Measurements from ENCODE around the gene OXCT2.

OXCT2 gene

DNA sequence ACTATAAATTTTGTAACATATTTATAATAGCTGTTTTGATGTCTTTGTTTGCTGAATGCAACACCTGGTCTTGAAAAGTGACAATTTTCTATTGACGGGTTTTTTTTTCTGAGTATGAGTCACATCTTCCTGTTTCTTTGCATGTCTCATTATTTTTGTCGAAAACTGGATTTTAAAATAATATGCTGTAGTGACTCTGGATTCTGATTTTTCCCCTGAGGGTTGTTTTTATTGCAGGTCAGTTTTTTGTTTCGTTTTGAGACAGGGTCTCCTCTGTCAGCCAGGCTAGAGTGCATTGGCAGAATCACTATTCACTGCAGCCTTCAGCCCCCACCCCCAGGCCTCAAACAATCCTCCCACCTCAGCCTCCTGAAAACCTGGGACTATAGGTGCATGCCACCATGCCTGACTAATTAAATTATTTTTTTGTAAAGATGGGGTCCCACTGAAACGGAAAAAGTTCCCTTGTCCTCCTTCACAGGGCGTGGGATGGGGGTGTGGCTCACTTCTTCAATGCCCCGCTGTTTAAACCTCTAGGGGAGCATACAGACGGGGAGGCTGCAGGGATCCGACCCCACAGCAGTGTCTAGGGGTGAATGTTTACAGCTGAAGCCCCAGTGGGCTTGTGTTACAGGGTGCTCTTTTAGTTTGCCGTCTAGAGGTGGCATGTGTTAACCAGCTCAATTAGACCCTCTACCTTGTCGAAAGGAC, 43.8 kb downstream of the OXCT2 start:
- TF ChIP-seq, protein P1, sequence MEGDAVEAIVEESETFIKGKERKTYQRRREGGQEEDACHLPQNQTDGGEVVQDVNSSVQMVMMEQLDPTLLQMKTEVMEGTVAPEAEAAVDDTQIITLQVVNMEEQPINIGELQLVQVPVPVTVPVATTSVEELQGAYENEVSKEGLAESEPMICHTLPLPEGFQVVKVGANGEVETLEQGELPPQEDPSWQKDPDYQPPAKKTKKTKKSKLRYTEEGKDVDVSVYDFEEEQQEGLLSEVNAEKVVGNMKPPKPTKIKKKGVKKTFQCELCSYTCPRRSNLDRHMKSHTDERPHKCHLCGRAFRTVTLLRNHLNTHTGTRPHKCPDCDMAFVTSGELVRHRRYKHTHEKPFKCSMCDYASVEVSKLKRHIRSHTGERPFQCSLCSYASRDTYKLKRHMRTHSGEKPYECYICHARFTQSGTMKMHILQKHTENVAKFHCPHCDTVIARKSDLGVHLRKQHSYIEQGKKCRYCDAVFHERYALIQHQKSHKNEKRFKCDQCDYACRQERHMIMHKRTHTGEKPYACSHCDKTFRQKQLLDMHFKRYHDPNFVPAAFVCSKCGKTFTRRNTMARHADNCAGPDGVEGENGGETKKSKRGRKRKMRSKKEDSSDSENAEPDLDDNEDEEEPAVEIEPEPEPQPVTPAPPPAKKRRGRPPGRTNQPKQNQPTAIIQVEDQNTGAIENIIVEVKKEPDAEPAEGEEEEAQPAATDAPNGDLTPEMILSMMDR (IDR thresholded peaks at IDR 0.05; ENCODE audit: borderline replicate concordance, control extremely low read depth, extremely low read depth, insufficient read depth, missing control alignments): no peak
- in situ Hi-C loops (cut with MboI; ENCODE audit: low sequenced_read_pairs, unreplicated experiment): no loop called here
- peak; percentile 48 for DNase-seq (ENCODE audit: low spot score)

DNA sequence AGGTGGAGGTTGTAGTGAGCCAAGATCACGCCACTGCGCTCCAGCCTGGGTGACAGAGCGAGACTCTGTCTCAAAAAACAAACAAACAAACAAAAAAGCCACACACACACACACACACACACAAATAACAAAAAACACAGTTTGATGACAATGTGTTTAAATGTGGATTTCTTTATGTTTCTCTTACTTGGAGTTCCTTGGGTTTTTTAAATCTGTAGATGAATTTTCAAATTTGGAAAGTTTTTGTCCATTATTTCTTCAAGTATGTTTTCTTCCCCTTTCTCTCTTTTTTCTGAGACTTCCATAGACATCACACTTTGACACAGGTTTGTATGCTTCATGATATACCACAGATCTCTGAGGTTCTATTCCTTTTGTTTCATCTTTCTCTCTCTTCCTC, 44.5 kb downstream of the OXCT2 start:
- in situ Hi-C loops (cut with MboI; ENCODE audit: low sequenced_read_pairs, unreplicated experiment): no loop called here
- no peak for DNase-seq (ENCODE audit: low spot score)
- TF ChIP-seq, protein P1 (IDR thresholded peaks at IDR 0.05; ENCODE audit: borderline replicate concordance, control extremely low read depth, extremely low read depth, insufficient read depth, missing control alignments): no peak

DNA sequence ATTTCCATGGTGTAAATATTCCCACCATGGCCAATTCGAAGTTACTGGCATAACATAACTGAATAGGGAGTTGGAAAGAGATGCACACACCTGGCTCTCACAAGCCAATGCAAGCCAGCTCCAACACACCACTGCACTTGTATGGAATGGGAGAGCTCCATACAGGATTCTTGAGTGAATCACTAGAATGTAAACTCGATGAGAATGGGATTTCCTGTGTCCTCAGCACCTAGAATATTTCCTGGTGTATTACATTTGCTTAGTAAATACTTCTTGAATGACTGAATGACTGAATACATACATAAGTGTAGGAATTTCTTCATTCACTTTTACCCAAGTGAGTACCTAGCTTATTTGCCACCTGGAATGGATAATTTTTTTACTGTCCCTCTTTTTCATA, 48.7 kb downstream of the OXCT2 start:
- no peak for DNase-seq (ENCODE audit: low spot score)
- in situ Hi-C loops (cut with MboI; ENCODE audit: low sequenced_read_pairs, unreplicated experiment): loop anchor here (25.0 kb wide), 1 partner anchor 610 kb away; no protein-coding TSS in a partner anchor
- TF ChIP-seq, protein P1 (IDR thresholded peaks at IDR 0.05; ENCODE audit: borderline replicate concordance, control extremely low read depth, extremely low read depth, insufficient read depth, missing control alignments): no peak

DNA sequence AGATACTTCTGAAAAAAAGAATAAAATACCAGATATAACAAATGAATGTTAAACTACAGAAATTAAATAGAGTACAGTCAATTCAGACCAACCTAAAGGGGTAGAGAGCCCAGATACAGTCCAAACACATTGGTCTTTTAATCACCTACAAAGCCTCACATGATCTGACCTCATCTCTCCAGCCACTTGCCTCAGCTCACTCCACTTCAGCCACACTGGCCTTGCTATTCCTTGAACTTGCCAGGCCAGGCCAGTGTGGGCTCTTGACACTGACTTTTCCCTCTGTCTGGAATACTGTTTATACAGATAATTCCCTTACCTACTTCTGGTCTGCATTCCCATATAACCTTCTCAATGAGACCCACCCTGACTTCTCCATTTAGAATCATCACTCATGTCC, 49.5 kb downstream of the OXCT2 start:
- DNase-seq (ENCODE audit: low spot score): no peak
- in situ Hi-C loops (cut with MboI; ENCODE audit: low sequenced_read_pairs, unreplicated experiment): loop anchor here (25.0 kb wide), 1 partner anchor 609 kb away; no protein-coding TSS in a partner anchor
- TF ChIP-seq, protein P1 (IDR thresholded peaks at IDR 0.05; ENCODE audit: borderline replicate concordance, control extremely low read depth, extremely low read depth, insufficient read depth, missing control alignments): no peak

DNA sequence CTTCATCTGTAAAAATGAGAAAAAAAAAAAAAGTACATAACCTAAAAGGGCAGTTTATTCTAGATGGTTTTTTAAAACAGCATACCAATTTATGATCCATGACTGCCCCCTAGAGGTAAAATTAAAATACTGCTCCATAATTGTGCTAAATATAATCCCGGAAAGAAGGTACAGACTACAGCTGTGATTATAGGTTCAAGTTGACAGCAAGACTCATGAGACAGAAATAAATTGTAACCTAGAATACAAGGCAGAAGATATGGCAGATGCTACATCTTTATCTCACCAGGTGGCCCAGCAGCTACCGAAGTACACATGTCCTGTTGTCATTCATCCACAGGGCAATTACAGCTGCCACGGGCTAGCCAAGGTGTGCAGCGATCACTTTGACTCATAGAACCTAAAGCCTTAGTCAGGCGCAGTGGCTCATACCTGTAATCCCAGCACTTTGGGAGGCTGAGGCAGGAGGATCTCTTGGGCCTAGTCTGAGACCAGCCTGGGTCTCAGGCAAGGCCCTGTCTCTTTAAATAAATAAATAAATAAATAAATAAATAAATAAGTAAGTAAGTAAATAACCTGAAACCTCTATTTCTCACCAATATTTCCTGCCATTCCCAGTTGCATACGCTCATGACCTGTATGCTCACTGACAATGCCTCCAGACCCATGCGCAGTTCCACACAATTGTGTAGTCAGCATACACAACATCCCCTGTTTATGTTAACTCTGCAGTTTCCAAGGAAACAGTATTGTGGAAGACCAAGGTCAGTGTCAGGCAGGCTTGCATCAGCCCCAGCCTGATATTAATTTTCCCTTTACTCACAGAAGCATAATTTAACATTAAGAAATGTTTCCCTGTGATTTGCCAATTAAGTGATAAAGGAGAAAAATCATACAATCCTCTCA, 50.8 kb downstream of the OXCT2 start:
- DNase-seq (ENCODE audit: low spot score): peak; percentile 46
- in situ Hi-C loops (cut with MboI; ENCODE audit: low sequenced_read_pairs, unreplicated experiment): loop anchor here (25.0 kb wide), 1 partner anchor 608 kb away; no protein-coding TSS in a partner anchor

More for the DNA sequence above, 50.8 kb downstream of the OXCT2 start:
- TF ChIP-seq, protein P1 (IDR thresholded peaks at IDR 0.05; ENCODE audit: borderline replicate concordance, control extremely low read depth, extremely low read depth, insufficient read depth, missing control alignments): peak; percentile 35
